HEK293 (cell line): ENCODE results near the gene RNF223.

Experiments
- CTCF ChIP-seq: fragments of 450-650 bp; formaldehyde crosslinking; IDR thresholded peaks from 2 replicates; pipeline ENCODE4 v1.5.1; 2016; ENCODE audit warnings: missing biosample characterization, missing genetic modification characterization
- PRDM2 ChIP-seq: fragments of 450-650 bp; formaldehyde crosslinking; IDR thresholded peaks from 2 replicates; pipeline ENCODE4 v1.5.1; 2016; ENCODE audit warnings: missing biosample characterization, missing genetic modification characterization, borderline replicate concordance
- YY1 ChIP-seq: fragments of 450-650 bp; formaldehyde crosslinking; IDR thresholded peaks from 2 replicates; pipeline ENCODE4 v1.5.1; 2018; ENCODE audit warnings: missing biosample characterization, missing genetic modification characterization
- ZBTB8A ChIP-seq: fragments of 450-650 bp; formaldehyde crosslinking; IDR thresholded peaks from 2 replicates; pipeline ENCODE4 v1.5.1; 2016; ENCODE audit warnings: missing biosample characterization, missing genetic modification characterization
- ZNF146 ChIP-seq: fragments of 450-650 bp; formaldehyde crosslinking; IDR thresholded peaks from 2 replicates; pipeline ENCODE4 v1.5.1; 2016; ENCODE audit warnings: missing biosample characterization, missing genetic modification characterization
- ZNF391 ChIP-seq: fragments of 450-650 bp; formaldehyde crosslinking; IDR thresholded peaks from 2 replicates; pipeline ENCODE4 v1.5.1; 2016; ENCODE audit warnings: low read depth, missing biosample characterization, missing genetic modification characterization, borderline replicate concordance
- ZNF449 ChIP-seq: fragments of 450-650 bp; formaldehyde crosslinking; IDR thresholded peaks from 2 replicates; pipeline ENCODE4 v1.5.1; 2017; ENCODE audit warnings: missing biosample characterization, mild to moderate bottlenecking, missing genetic modification characterization, moderate library complexity
- ZNF544 ChIP-seq: fragments of 450-650 bp; formaldehyde crosslinking; IDR thresholded peaks from 2 replicates; pipeline ENCODE4 v1.5.0; 2017; ENCODE audit warnings: missing biosample characterization, missing genetic modification characterization
- ZNF561 ChIP-seq: fragments of 450-650 bp; IDR thresholded peaks from 2 replicates; pipeline ENCODE4 v1.5.1; 2018; ENCODE audit warnings: missing biosample characterization, missing genetic modification characterization, borderline replicate concordance

GRCh38 chr1:1120866-1121591 is 46.9 kb upstream of the RNF223 start:
- TF ChIP-seq YY1 (tag by site-specific recombination) (no peak), PRDM2 (tag by site-specific recombination) (no peak), ZNF449 (tag by site-specific recombination) (no peak), CTCF (tag by site-specific recombination) (no peak), ZBTB8A (tag by site-specific recombination) (no peak), ZNF146 (tag by site-specific recombination) (no peak), ZNF561 (tag by site-specific recombination) (no peak), ZNF391 (tag by site-specific recombination) (no peak), ZNF544 (tag by site-specific recombination) (no peak)
